Measurements from ENCODE around the gene SLC28A2. TPM values are rescaled to one million over a fixed set of nuclear protein-coding genes. Genes with fewer than 3 reads are reported as not detected.

Gene SLC28A2
- total and polyA plus RNA-seq, 2 of the 13 experiments (the other 11 are each of a cell fraction or from before 2014, with no cell fraction given): 0.01 to 0.11 TPM

DNA sequence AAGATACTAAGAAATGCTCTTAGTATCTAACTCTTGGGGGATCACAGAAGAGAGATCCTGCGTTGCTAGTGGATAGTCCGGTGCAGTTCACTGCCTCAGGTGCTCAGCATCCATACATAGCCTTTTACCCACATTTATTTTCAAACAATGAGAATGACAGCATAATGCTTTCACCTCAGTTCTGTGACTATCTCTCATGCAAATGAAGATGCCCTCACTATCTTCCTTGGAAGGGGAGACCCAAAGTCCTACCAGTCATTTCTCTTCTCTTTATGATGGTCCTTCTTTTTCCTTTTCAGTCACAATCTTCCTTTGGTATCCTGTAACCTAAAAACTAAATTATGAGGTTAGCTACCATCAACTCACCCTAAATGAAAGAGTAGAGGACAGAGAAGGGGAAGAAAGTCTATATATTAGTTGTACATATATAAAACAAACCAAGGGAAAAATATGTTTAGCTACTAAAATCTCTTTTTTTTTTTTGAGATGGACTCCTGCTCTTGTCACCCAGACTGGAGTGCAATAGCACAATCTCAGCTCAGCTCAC lies 30.9 kb upstream of the SLC28A2 start:
- Histone ChIP-seq H3K4me3 (replicated peaks in 1 of 3; ENCODE audit: insufficient read depth in 1 of 3, low read depth in 2 of 3, low read length in 3 of 3) (no peak overlapping the region), H3K4me1 (ENCODE audit: insufficient read depth, low read length) (peaks cover 9% of the 10 kb centered on the region; the same call in 1 of the 2 replicates), H4K20me1 (ENCODE audit: insufficient read depth, low read length) (no peaks in the 10 kb centered on the region), H3K36me3 (replicated peaks in 1 of 2; ENCODE audit: control insufficient read depth in 1 of 2, insufficient read depth in 2 of 2, low read length in 2 of 2) (no peaks in the 10 kb centered on the region), H2AFZ (ENCODE audit: low read length) (no peak overlapping the region), H3K4me2 (ENCODE audit: low read depth, low read length) (no peak overlapping the region), H3K27me3 (ENCODE audit: control insufficient read depth in 1 of 2, insufficient read depth in 2 of 2, low read length in 2 of 2) (no peaks in the 10 kb centered on the region), H3K79me2 (ENCODE audit: insufficient read depth, low read length) (no peaks in the 10 kb centered on the region), H3K9me3 (ENCODE audit: low read length) (no peaks in the 10 kb centered on the region), H3K27ac (ENCODE audit: extremely low read length, insufficient read depth, low read length) (no peak overlapping the region), H3K9ac (ENCODE audit: insufficient read depth, low read depth, low read length) (no peak overlapping the region)
- POLR2A ChIA-PET: no interaction called here
- intact Hi-C loops (cut with micrococcal nuclease; ENCODE audit: unreplicated experiment) (no loop called here), in situ Hi-C loops (cut with HindIII; ENCODE audit: extremely low pct_ligation_motif_present, low pct_unique_long_range_greater_than_20kb) (no loop called here)
- ATAC-seq (no peak), FAIRE-seq (no peak), DNase-seq (ENCODE audit: low spot score) (no peak)
- 96% methylated on average over 2 of the region's 2 CpGs for WGBS (ENCODE audit: low lambda C conversion rate)
- BruUV-seq (replicated peaks): no TSS peak
- CTCF ChIA-PET (ENCODE audit: low intra/inter-chr PET ratio, low total read pairs): no interaction called here
- TF ChIP-seq, protein P1, sequence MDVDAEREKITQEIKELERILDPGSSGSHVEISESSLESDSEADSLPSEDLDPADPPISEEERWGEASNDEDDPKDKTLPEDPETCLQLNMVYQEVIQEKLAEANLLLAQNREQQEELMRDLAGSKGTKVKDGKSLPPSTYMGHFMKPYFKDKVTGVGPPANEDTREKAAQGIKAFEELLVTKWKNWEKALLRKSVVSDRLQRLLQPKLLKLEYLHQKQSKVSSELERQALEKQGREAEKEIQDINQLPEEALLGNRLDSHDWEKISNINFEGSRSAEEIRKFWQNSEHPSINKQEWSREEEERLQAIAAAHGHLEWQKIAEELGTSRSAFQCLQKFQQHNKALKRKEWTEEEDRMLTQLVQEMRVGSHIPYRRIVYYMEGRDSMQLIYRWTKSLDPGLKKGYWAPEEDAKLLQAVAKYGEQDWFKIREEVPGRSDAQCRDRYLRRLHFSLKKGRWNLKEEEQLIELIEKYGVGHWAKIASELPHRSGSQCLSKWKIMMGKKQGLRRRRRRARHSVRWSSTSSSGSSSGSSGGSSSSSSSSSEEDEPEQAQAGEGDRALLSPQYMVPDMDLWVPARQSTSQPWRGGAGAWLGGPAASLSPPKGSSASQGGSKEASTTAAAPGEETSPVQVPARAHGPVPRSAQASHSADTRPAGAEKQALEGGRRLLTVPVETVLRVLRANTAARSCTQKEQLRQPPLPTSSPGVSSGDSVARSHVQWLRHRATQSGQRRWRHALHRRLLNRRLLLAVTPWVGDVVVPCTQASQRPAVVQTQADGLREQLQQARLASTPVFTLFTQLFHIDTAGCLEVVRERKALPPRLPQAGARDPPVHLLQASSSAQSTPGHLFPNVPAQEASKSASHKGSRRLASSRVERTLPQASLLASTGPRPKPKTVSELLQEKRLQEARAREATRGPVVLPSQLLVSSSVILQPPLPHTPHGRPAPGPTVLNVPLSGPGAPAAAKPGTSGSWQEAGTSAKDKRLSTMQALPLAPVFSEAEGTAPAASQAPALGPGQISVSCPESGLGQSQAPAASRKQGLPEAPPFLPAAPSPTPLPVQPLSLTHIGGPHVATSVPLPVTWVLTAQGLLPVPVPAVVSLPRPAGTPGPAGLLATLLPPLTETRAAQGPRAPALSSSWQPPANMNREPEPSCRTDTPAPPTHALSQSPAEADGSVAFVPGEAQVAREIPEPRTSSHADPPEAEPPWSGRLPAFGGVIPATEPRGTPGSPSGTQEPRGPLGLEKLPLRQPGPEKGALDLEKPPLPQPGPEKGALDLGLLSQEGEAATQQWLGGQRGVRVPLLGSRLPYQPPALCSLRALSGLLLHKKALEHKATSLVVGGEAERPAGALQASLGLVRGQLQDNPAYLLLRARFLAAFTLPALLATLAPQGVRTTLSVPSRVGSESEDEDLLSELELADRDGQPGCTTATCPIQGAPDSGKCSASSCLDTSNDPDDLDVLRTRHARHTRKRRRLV (CRISPR knock-in tag; IDR thresholded peaks at IDR 0.05): 0 out of 2 replicates have a peak, but pooled peaks have one; percentile 28
- TF ChIP-seq YY1 (IDR thresholded peaks at IDR 0.05; ENCODE audit: insufficient read depth, insufficient replicate concordance, low read depth, low read length) (no peak), ZBTB1 (CRISPR knock-in tag; IDR thresholded peaks at IDR 0.05; ENCODE audit: borderline replicate concordance) (no peak)
